H9 (cell line): ENCODE measurements around the gene TMEM108. TPM values are rescaled to one million over a fixed set of nuclear protein-coding genes. Genes with fewer than 3 reads are reported as not detected.
"Not testable (repeated sequence)": the region's sequence is repeated elsewhere in the genome, so short reads cannot be mapped to it uniquely, and the experiment has no call there.

ENCODE experiments used
- DNase-seq: peaks from one replicate; pipeline ENCODE4 v3.0.0-alpha.2; 2017
- H2AFZ ChIP-seq: one replicate; pipeline ENCODE4 v1.6.1; 2013; ENCODE audit warnings: mild to moderate bottlenecking, low read length, control low read depth, moderate library complexity
- H2AK5ac ChIP-seq: 2 replicates; pipeline ENCODE4 v1.6.1; 2013; ENCODE audit warnings: low read length, control low read depth, mixed read lengths; ENCODE audit not compliant: insufficient read length
- H2BK120ac ChIP-seq: one replicate; pipeline ENCODE4 v1.6.1; 2013; ENCODE audit warnings: low read depth, mild to moderate bottlenecking, low read length, control low read depth, inconsistent platforms; ENCODE audit not compliant: poor library complexity, severe bottlenecking
- H2BK12ac ChIP-seq: 2 replicates; pipeline ENCODE4 v1.6.1; 2013; ENCODE audit warnings: low read length, control low read depth, mixed read lengths, low read depth; ENCODE audit not compliant: insufficient read length
- H2BK15ac ChIP-seq: 2 replicates; pipeline ENCODE4 v1.6.1; 2013; ENCODE audit warnings: low read depth, low read length, control low read depth
- H2BK20ac ChIP-seq: one replicate; pipeline ENCODE4 v1.6.1; 2013; ENCODE audit warnings: low read depth, mild to moderate bottlenecking, low read length, control low read depth, inconsistent platforms; ENCODE audit not compliant: poor library complexity, severe bottlenecking
- H2BK5ac ChIP-seq: 2 replicates; pipeline ENCODE4 v1.6.1; 2013; ENCODE audit warnings: low read length, control low read depth, mixed read lengths; ENCODE audit not compliant: insufficient read length
- H3K14ac ChIP-seq: 2 replicates; pipeline ENCODE4 v1.6.1; 2013; ENCODE audit warnings: low read length, control low read depth; ENCODE audit not compliant: insufficient read depth
- H3K18ac ChIP-seq: 2 replicates; pipeline ENCODE4 v1.6.1; 2013; ENCODE audit warnings: low read depth, mild to moderate bottlenecking, mixed read lengths, low read length, control low read depth; ENCODE audit not compliant: insufficient read length
- H3K23ac ChIP-seq: 2 replicates; pipeline ENCODE4 v1.6.1; 2013; ENCODE audit warnings: low read length, control low read depth, mixed read lengths, low read depth; ENCODE audit not compliant: insufficient read length
- H3K23me2 ChIP-seq: 2 replicates; pipeline ENCODE4 v1.6.1; 2013; ENCODE audit warnings: low read depth, mild to moderate bottlenecking, mixed read lengths, low read length, control low read depth; ENCODE audit not compliant: insufficient read length, poor library complexity, severe bottlenecking
- H3K27ac ChIP-seq: 2 replicates; pipeline ENCODE4 v1.5.1; 2013; ENCODE audit warnings: low read length, control low read depth, mixed read lengths, low read depth; ENCODE audit not compliant: insufficient read length
- H3K27me3 ChIP-seq: 2 replicates; pipeline ENCODE4 v1.6.1; 2013; ENCODE audit warnings: low read length, control low read depth, inconsistent platforms; ENCODE audit not compliant: insufficient read depth
- H3K4ac ChIP-seq: 2 replicates; pipeline ENCODE4 v1.6.1; 2013; ENCODE audit warnings: low read depth, mild to moderate bottlenecking, control low read depth, inconsistent platforms, low read length, moderate library complexity
- H3K4me1 ChIP-seq: 2 replicates; pipeline ENCODE4 v1.6.1; 2013; ENCODE audit warnings: low read length, control low read depth, inconsistent platforms; ENCODE audit not compliant: insufficient read depth
- H3K4me2 ChIP-seq: 2 replicates; pipeline ENCODE4 v1.6.1; 2013; ENCODE audit warnings: low read length, control low read depth, mixed read lengths; ENCODE audit not compliant: insufficient read length, insufficient read depth
- H3K56ac ChIP-seq: 2 replicates; pipeline ENCODE4 v1.6.1; 2013; ENCODE audit warnings: low read depth, mild to moderate bottlenecking, mixed read lengths, low read length, control low read depth; ENCODE audit not compliant: insufficient read length
- H3K79me1 ChIP-seq: 2 replicates; pipeline ENCODE4 v1.6.1; 2013; ENCODE audit warnings: low read depth, mild to moderate bottlenecking, moderate library complexity, low read length, control low read depth, inconsistent platforms; ENCODE audit not compliant: insufficient read depth, poor library complexity, severe bottlenecking
- H3K79me2 ChIP-seq: 2 replicates; pipeline ENCODE4 v1.6.1; 2013; ENCODE audit warnings: low read length, control low read depth, inconsistent platforms; ENCODE audit not compliant: insufficient read depth
- H3K9ac ChIP-seq: 2 replicates; pipeline ENCODE4 v1.6.1; 2013; ENCODE audit warnings: low read length, control low read depth, mixed read lengths; ENCODE audit not compliant: insufficient read length; ENCODE audit errors: extremely low read depth
- H3K9me3 ChIP-seq: one replicate; pipeline ENCODE4 v1.6.1; 2013; ENCODE audit warnings: low read depth, low read length, inconsistent platforms; ENCODE audit not compliant: control insufficient read depth
- H3T11ph ChIP-seq: one replicate; pipeline ENCODE4 v1.6.1; 2013; ENCODE audit warnings: mild to moderate bottlenecking, low read length, control low read depth, inconsistent platforms
- H4K20me1 ChIP-seq: one replicate; pipeline ENCODE4 v1.6.1; 2013; ENCODE audit not compliant: control insufficient read depth, insufficient read length, insufficient read depth
- H4K5ac ChIP-seq: 2 replicates; pipeline ENCODE4 v1.6.1; 2013; ENCODE audit warnings: low read depth, mild to moderate bottlenecking, mixed read lengths, low read length, control low read depth; ENCODE audit not compliant: insufficient read length
- H4K8ac ChIP-seq: replicated peaks from 2 replicates; pipeline ENCODE4 v1.6.1; 2013; ENCODE audit warnings: low read length, control low read depth, mixed read lengths, low read depth; ENCODE audit not compliant: insufficient read length
- H4K91ac ChIP-seq: 2 replicates; pipeline ENCODE4 v1.6.1; 2013; ENCODE audit warnings: low read depth, mild to moderate bottlenecking, moderate library complexity, mixed read lengths, low read length, control low read depth; ENCODE audit not compliant: insufficient read length
- H3K27ac Mint-ChIP-seq, 3 experiments: 2 replicates in 2 of 3; 3 replicates in 1 of 3; pipeline ENCODE4 v1.8.0; 2020 to 2021; ENCODE audit warnings: mixed read lengths in 3 of 3, mild to moderate bottlenecking in 1 of 3, moderate library complexity in 1 of 3
- H3K27me3 Mint-ChIP-seq: 2 replicates; pipeline ENCODE4 v1.8.0; 2021; ENCODE audit warnings: low read depth, mild to moderate bottlenecking, moderate library complexity, mixed read lengths
- H3K36me3 Mint-ChIP-seq, 3 experiments: 2 replicates in 2 of 3; 3 replicates in 1 of 3; pipeline ENCODE4 v1.8.0; 2020 to 2021; ENCODE audit warnings: low read depth in 3 of 3, mixed read lengths in 3 of 3; ENCODE audit not compliant: insufficient read depth in 1 of 3
- H3K4me1 Mint-ChIP-seq, 2 experiments: 2 replicates each; pipeline ENCODE4 v1.8.0; 2020; ENCODE audit warnings: mixed read lengths in 2 of 2
- H3K4me3 Mint-ChIP-seq, 2 experiments: 2 replicates in 1 of 2; 3 replicates in 1 of 2; pipeline ENCODE4 v1.8.0; 2020 to 2021; ENCODE audit warnings: mild to moderate bottlenecking in 2 of 2, mixed read lengths in 2 of 2, moderate library complexity in 1 of 2
- H3K9me3 Mint-ChIP-seq, 2 experiments: 2 replicates in 1 of 2; 3 replicates in 1 of 2; pipeline ENCODE4 v1.8.0; 2020; ENCODE audit warnings: mild to moderate bottlenecking in 2 of 2, mixed read lengths in 2 of 2, moderate library complexity in 1 of 2
- WGBS: extraction: QIAGEN DNeasy Blood & Tissue Kit; methylation state at CpG from one replicate; pipeline ENCODE4 v1.1.7; 2013; ENCODE audit warnings: missing lambda C conversion rate, low lambda C conversion rate, mixed read lengths; ENCODE audit not compliant: insufficient read length; ENCODE audit errors: extremely low coverage; 5-methylcytosine and 5-hydroxymethylcytosine counted together
- total RNA-seq: library from RNA; stranded (reverse); gene quantifications from 2 replicates; pipeline ENCODE4 v1.2.1, GENCODE V29; 2021
- TF ChIP-seq, protein P1 (sequence below): fragments of 200-600 bp; sonication (generic); conservative IDR thresholded peaks from 3 replicates; pipeline ENCODE4 v1.8.0; 2021; ENCODE audit warnings: antibody characterized with exemption, mild to moderate bottlenecking

TMEM108 gene
- total RNA-seq, 1 experiment from 2014 or later = 5.0 TPM

DNA sequence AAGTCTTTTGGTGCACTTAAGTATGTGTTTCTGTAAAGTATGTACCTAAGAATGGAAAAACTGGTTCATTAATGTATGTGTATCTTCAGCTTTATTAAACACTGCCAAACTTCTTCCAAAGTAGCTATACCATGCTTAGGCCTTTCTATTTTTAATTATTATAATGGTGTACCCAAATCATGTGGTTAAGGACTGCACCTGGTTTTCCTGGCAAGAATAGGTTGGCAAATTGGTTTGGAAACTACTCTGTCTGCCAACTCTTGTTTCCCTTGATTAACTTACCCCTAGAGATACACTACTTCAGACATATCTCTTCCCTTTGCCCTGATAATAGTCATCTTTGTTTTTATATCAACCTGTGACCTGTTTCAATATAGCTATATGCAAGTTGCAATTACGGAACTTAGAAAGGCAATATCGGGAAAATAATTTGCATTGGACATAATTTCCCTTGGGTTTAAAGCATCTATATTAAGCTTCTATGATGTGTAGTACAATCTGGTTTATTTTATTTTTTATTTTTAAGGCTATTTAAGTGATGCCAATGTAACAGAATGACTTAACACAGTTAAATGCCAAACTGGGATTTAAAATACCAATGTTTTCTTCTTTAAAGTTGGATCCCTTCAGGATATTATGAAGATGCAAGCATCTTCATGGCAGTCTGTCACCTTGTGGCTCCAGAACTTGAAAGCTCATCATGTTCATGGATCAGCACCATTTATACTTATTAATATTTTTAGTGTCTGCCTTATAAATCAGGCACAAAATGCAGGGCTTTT is 40.6 kb upstream of the TMEM108 start:
- Mint-ChIP-seq H3K27me3 (no peaks in the 10 kb centered on the region), H3K4me1 (peaks cover 8% of the 10 kb centered on the region in 2 experiments)

GRCh38 chr3:133005032-133005431 is 33.2 kb upstream of the TMEM108 start:
- H3K27ac Mint-ChIP-seq, H2BK15ac ChIP-seq, H3K4me3 Mint-ChIP-seq, H3K79me1 ChIP-seq, H2BK5ac ChIP-seq, H2AFZ ChIP-seq, DNase-seq, H2BK120ac ChIP-seq, H3K79me2 ChIP-seq, H2BK20ac ChIP-seq, H3K27ac ChIP-seq, H3T11ph ChIP-seq, H3K4me1 Mint-ChIP-seq, H3K27me3 Mint-ChIP-seq, H2AK5ac ChIP-seq, H4K91ac ChIP-seq, H3K23ac ChIP-seq, H3K14ac ChIP-seq, H4K5ac ChIP-seq, H3K4ac ChIP-seq, H2BK12ac ChIP-seq, H3K23me2 ChIP-seq, H3K27me3 ChIP-seq, H3K56ac ChIP-seq, H3K9ac ChIP-seq, H3K4me2 ChIP-seq, H4K20me1 ChIP-seq, H3K4me1 ChIP-seq, H3K18ac ChIP-seq, H3K9me3 ChIP-seq, H4K8ac ChIP-seq: not testable (repeated sequence)
- WGBS = no CpG with 5 or more reads among the region's 9 CpGs
- H3K36me3 Mint-ChIP-seq = peaks cover 8 to 22% (median 16%) of the 10 kb centered on the region in 3 experiments
- H3K9me3 Mint-ChIP-seq = peaks cover 32 to 36% of the 10 kb centered on the region in 2 experiments

More for the DNA sequence above, 40.6 kb upstream of the TMEM108 start:
- TF ChIP-seq, protein P1, sequence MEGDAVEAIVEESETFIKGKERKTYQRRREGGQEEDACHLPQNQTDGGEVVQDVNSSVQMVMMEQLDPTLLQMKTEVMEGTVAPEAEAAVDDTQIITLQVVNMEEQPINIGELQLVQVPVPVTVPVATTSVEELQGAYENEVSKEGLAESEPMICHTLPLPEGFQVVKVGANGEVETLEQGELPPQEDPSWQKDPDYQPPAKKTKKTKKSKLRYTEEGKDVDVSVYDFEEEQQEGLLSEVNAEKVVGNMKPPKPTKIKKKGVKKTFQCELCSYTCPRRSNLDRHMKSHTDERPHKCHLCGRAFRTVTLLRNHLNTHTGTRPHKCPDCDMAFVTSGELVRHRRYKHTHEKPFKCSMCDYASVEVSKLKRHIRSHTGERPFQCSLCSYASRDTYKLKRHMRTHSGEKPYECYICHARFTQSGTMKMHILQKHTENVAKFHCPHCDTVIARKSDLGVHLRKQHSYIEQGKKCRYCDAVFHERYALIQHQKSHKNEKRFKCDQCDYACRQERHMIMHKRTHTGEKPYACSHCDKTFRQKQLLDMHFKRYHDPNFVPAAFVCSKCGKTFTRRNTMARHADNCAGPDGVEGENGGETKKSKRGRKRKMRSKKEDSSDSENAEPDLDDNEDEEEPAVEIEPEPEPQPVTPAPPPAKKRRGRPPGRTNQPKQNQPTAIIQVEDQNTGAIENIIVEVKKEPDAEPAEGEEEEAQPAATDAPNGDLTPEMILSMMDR = no peak
- Histone ChIP-seq H3K27me3 (no peaks in the 10 kb centered on the region), H3K4me2 (no peak overlapping the region), H3K4ac (no peak overlapping the region), H2BK15ac (no peak overlapping the region), H3K27ac (no peak overlapping the region), H3K9me3 (no peaks in the 10 kb centered on the region), H3K9ac (no peak overlapping the region), H2AFZ (no peak overlapping the region), H3K14ac (no peak overlapping the region), H4K5ac (no peak overlapping the region), H3K79me1 (no peaks in the 10 kb centered on the region), H2BK20ac (no peak overlapping the region), H4K91ac (no peak overlapping the region), H3K18ac (no peak overlapping the region), H4K20me1 (no peaks in the 10 kb centered on the region), H3K23ac (no peak overlapping the region), H2AK5ac (no peak overlapping the region), H2BK12ac (no peak overlapping the region), H2BK120ac (no peak overlapping the region), H3K4me1 (no peaks in the 10 kb centered on the region), H3T11ph (no peak overlapping the region), H4K8ac (no peak overlapping the region), H3K56ac (no peak overlapping the region), H2BK5ac (no peak overlapping the region), H3K79me2 (no peaks in the 10 kb centered on the region), H3K23me2 (no peaks in the 10 kb centered on the region)
- H3K4me3 Mint-ChIP-seq = no peak overlapping the region
- peaks cover 2 to 6% of the 10 kb centered on the region in 2 experiments; a peak in 3 of 5 replicates for H3K9me3 Mint-ChIP-seq
- peaks cover 0 to 4% (median 2%) of the 10 kb centered on the region in 3 experiments; a peak in 4 of 7 replicates for H3K36me3 Mint-ChIP-seq
- no CpG with 5 or more reads among the region's 2 CpGs for WGBS
- no peak for DNase-seq
- H3K27ac Mint-ChIP-seq = no peak overlapping the region
